SU-DHL-6 (cell line): ENCODE data around the gene CSNK1G2.

Experiments
- H2AFZ ChIP-seq: fragments of 200-600 bp; sonication (generic); 2 replicates; pipeline ENCODE4 v1.6.1; 2014; ENCODE audit warnings: low read depth, mild to moderate bottlenecking, moderate library complexity, mixed read lengths, antibody characterized with exemption, low read length; ENCODE audit not compliant: severe bottlenecking
- H3F3A ChIP-seq: fragments of 200-600 bp; shearing (Covaris generic); 2 replicates; pipeline ENCODE4 v1.6.0; 2016; ENCODE audit warnings: antibody characterized with exemption, mild to moderate bottlenecking; ENCODE audit not compliant: insufficient read depth
- H3K27ac ChIP-seq: fragments of 200-600 bp; sonication (generic); 2 replicates; pipeline ENCODE4 v1.5.1; 2016; ENCODE audit warnings: low read depth, mild to moderate bottlenecking, low read length, moderate library complexity, mixed read lengths
- H3K27me3 ChIP-seq: fragments of 200-600 bp; sonication (generic), shearing (Covaris generic); 2 replicates; pipeline ENCODE4 v1.6.0; 2014; ENCODE audit warnings: mild to moderate bottlenecking, low read length
- H3K36me3 ChIP-seq: fragments of 200-600 bp; sonication (generic); 2 replicates; pipeline ENCODE4 v1.6.1; 2014; ENCODE audit warnings: mild to moderate bottlenecking, low read length, mixed read lengths
- H3K4me2 ChIP-seq: fragments of 300-600, 200-600 bp; shearing (Covaris generic), sonication (generic); 2 replicates; pipeline ENCODE4 v1.6.0; 2014; ENCODE audit warnings: low read length, low read depth, mild to moderate bottlenecking; ENCODE audit not compliant: poor library complexity, severe bottlenecking
- H3K4me3 ChIP-seq: fragments of 200-600 bp; sonication (generic); 2 replicates; pipeline ENCODE4 v1.5.1; 2014; ENCODE audit warnings: antibody characterized with exemption, low read length, mild to moderate bottlenecking, mixed read lengths; ENCODE audit not compliant: insufficient read depth, poor library complexity, severe bottlenecking
- H3K79me2 ChIP-seq: fragments of 200-600 bp; sonication (generic); 2 replicates; pipeline ENCODE4 v1.6.1; 2014; ENCODE audit warnings: mild to moderate bottlenecking, low read length, moderate library complexity; ENCODE audit not compliant: insufficient read depth
- H3K9ac ChIP-seq: fragments of 200-600 bp; sonication (generic); 2 replicates; pipeline ENCODE4 v1.7.0; 2014; ENCODE audit warnings: mild to moderate bottlenecking, low read length
- H3K9me2 ChIP-seq: fragments of 200-600 bp; sonication (generic); replicated peaks from 2 replicates; pipeline ENCODE4 v1.6.1; 2014; ENCODE audit warnings: low read length; ENCODE audit not compliant: insufficient read depth
- H3K9me3 ChIP-seq: fragments of 200-600 bp; sonication (generic); 2 replicates; pipeline ENCODE4 v1.6.1; 2014; ENCODE audit warnings: low read length, mixed read lengths; ENCODE audit not compliant: insufficient read depth
- H4K20me1 ChIP-seq: fragments of 200-600 bp; sonication (generic); 2 replicates; pipeline ENCODE4 v1.6.1; 2014; ENCODE audit warnings: low read depth, mild to moderate bottlenecking, antibody characterized with exemption, low read length, moderate library complexity, mixed read lengths
- EZH2phosphoT487 ChIP-seq: fragments of 200-600 bp; sonication (generic), shearing (Covaris generic); conservative IDR thresholded peaks from 2 replicates; pipeline ENCODE4 v1.6.1; 2018; ENCODE audit warnings: mild to moderate bottlenecking, antibody characterized with exemption, low read length, moderate library complexity, mixed read lengths
- TF ChIP-seq, protein P1 (sequence below): fragments of 200-600 bp; sonication (generic); IDR thresholded peaks from one replicate; pipeline ENCODE4 v1.5.1; 2017; ENCODE audit warnings: antibody characterized with exemption, mild to moderate bottlenecking, low read length, moderate library complexity; ENCODE audit not compliant: insufficient read depth, poor library complexity, severe bottlenecking

The CSNK1G2 gene

GRCh38 chr19:1969176-1970002, 28.4 kb downstream of the CSNK1G2 start:
- no peak overlapping the region for H3K4me3 ChIP-seq
- TF ChIP-seq EZH2phosphoT487: no peak
- TF ChIP-seq, protein P1, sequence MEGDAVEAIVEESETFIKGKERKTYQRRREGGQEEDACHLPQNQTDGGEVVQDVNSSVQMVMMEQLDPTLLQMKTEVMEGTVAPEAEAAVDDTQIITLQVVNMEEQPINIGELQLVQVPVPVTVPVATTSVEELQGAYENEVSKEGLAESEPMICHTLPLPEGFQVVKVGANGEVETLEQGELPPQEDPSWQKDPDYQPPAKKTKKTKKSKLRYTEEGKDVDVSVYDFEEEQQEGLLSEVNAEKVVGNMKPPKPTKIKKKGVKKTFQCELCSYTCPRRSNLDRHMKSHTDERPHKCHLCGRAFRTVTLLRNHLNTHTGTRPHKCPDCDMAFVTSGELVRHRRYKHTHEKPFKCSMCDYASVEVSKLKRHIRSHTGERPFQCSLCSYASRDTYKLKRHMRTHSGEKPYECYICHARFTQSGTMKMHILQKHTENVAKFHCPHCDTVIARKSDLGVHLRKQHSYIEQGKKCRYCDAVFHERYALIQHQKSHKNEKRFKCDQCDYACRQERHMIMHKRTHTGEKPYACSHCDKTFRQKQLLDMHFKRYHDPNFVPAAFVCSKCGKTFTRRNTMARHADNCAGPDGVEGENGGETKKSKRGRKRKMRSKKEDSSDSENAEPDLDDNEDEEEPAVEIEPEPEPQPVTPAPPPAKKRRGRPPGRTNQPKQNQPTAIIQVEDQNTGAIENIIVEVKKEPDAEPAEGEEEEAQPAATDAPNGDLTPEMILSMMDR: no peak
- no peaks in the 10 kb centered on the region for H3K9me3 ChIP-seq
- no peak overlapping the region for H2AFZ ChIP-seq
- no peaks in the 10 kb centered on the region for H3K9me2 ChIP-seq
- no peaks in the 10 kb centered on the region for H3K36me3 ChIP-seq
- 0 out of 2 replicates have a peak, but pooled peaks cover 3% of the 10 kb centered on the region for H3K79me2 ChIP-seq
- H3F3A ChIP-seq: no peaks in the 10 kb centered on the region
- H4K20me1 ChIP-seq: no peaks in the 10 kb centered on the region
- H3K4me2 ChIP-seq: no peak overlapping the region
- H3K9ac ChIP-seq: no peak overlapping the region
- no peak overlapping the region for H3K27ac ChIP-seq
- H3K27me3 ChIP-seq: no peaks in the 10 kb centered on the region

GRCh38 chr19:1970003-1970805, 29.2 kb downstream of the CSNK1G2 start:
- H3K36me3 ChIP-seq: no peaks in the 10 kb centered on the region

GRCh38 chr19:1970806-1971502, 30.0 kb downstream of the CSNK1G2 start:
- TF ChIP-seq EZH2phosphoT487: no peak
- TF ChIP-seq, protein P1: no peak
- H3K79me2 ChIP-seq: 0 out of 2 replicates have a peak, but pooled peaks cover 3% of the 10 kb centered on the region
- no peaks in the 10 kb centered on the region for H3K9me2 ChIP-seq
- no peaks in the 10 kb centered on the region for H3K9me3 ChIP-seq
- H3K27me3 ChIP-seq: no peaks in the 10 kb centered on the region
- H3K9ac ChIP-seq: no peak overlapping the region
- no peak overlapping the region for H3K4me3 ChIP-seq
- H3K27ac ChIP-seq: no peak overlapping the region
- H2AFZ ChIP-seq: no peak overlapping the region
- no peaks in the 10 kb centered on the region for H3F3A ChIP-seq
- no peaks in the 10 kb centered on the region for H3K36me3 ChIP-seq
- no peaks in the 10 kb centered on the region for H4K20me1 ChIP-seq
- no peak overlapping the region for H3K4me2 ChIP-seq

More at GRCh38 chr19:1970003-1970805, 29.2 kb downstream of the CSNK1G2 start:
- no peaks in the 10 kb centered on the region for H4K20me1 ChIP-seq
- H3K4me2 ChIP-seq: no peak overlapping the region
- no peak overlapping the region for H3K27ac ChIP-seq
- H3K9me3 ChIP-seq: no peaks in the 10 kb centered on the region
- H3K79me2 ChIP-seq: 0 out of 2 replicates have a peak, but pooled peaks cover 3% of the 10 kb centered on the region
- H3K4me3 ChIP-seq: no peak overlapping the region
- no peaks in the 10 kb centered on the region for H3F3A ChIP-seq
- no peak overlapping the region for H2AFZ ChIP-seq
- H3K9ac ChIP-seq: no peak overlapping the region
- H3K27me3 ChIP-seq: no peaks in the 10 kb centered on the region
- TF ChIP-seq, protein P1: no peak
- TF ChIP-seq EZH2phosphoT487: no peak
- no peaks in the 10 kb centered on the region for H3K9me2 ChIP-seq
